Muscle layer of duodenum (tissue), 2 donors: ENCODE measurements around the gene HOXD9.

Source experiments
- H3K27ac ChIP-seq: one replicate; pipeline ENCODE4 v1.7.0; 2013; ENCODE audit warnings: mild to moderate bottlenecking, low read length
- H3K27me3 ChIP-seq: one replicate; pipeline ENCODE4 v1.7.0; 2013; ENCODE audit warnings: low read depth, mild to moderate bottlenecking, control low read depth, low read length
- H3K36me3 ChIP-seq, 2 donors: one replicate each; pipeline ENCODE4 v1.7.0; 2013; ENCODE audit warnings: low read length in 2 of 2, control low read depth in 1 of 2, mild to moderate bottlenecking in 1 of 2; ENCODE audit not compliant: insufficient read depth in 2 of 2, control insufficient read depth in 1 of 2
- H3K4me1 ChIP-seq, 2 donors: one replicate each; pipeline ENCODE4 v1.7.0; 2013; ENCODE audit warnings: low read length in 2 of 2, mild to moderate bottlenecking in 2 of 2, control low read depth in 1 of 2, moderate library complexity in 1 of 2; ENCODE audit not compliant: insufficient read depth in 2 of 2, control insufficient read depth in 1 of 2
- H3K4me3 ChIP-seq, 2 donors: one replicate each; pipeline ENCODE4 v1.7.0; 2013; ENCODE audit warnings: low read length in 2 of 2, low read depth in 1 of 2, mild to moderate bottlenecking in 1 of 2
- H3K9me3 ChIP-seq, 2 donors: one replicate each; pipeline ENCODE4 v1.7.0; 2013; ENCODE audit warnings: low read length in 2 of 2, control low read depth in 1 of 2, mild to moderate bottlenecking in 1 of 2; ENCODE audit not compliant: control insufficient read depth in 1 of 2
- donor health status: healthy.

HOXD9 gene

GRCh38 chr2:176163672-176164056 is 41.1 kb downstream of the HOXD9 start:
- no peak overlapping the region for H3K27ac ChIP-seq
- peaks cover 0 to 37% of the 10 kb centered on the region in 2 donors for H3K4me1 ChIP-seq
- H3K9me3 ChIP-seq, result no peaks in the 10 kb centered on the region
- H3K4me3 ChIP-seq, result no peak overlapping the region
- H3K36me3 ChIP-seq, result no peaks in the 10 kb centered on the region
- peaks cover 67% of the 10 kb centered on the region for H3K27me3 ChIP-seq

DNA sequence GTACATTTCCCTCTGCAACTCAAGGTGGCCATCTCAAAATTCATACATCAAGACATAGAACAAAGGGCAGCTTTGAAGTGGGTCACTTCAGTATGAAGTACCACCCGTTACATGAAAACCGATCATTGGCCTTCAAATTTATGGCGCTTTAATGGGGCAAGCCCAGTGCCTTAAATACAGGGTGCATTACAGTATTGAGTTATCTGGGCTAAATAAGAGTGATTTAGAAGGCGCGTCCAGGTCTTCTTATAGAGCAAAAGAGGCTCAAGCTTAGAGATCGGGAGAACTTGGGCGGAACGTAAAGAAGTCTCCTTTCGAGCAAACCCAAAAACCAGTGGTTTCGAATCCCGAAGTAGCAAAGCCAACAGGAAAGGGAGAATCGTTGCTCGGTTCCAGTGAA is 41.7 kb downstream of the HOXD9 start:
- peaks cover 67% of the 10 kb centered on the region for H3K27me3 ChIP-seq
- no peak overlapping the region for H3K4me3 ChIP-seq
- H3K27ac ChIP-seq, result no peak overlapping the region
- no peaks in the 10 kb centered on the region for H3K36me3 ChIP-seq
- H3K4me1 ChIP-seq, result peaks cover 0 to 33% of the 10 kb centered on the region in 2 donors
- H3K9me3 ChIP-seq, result no peaks in the 10 kb centered on the region

GRCh38 chr2:176164611-176165369 is 42.3 kb downstream of the HOXD9 start:
- no peaks in the 10 kb centered on the region for H3K9me3 ChIP-seq
- no peaks in the 10 kb centered on the region for H3K36me3 ChIP-seq
- peaks cover 62% of the 10 kb centered on the region for H3K27me3 ChIP-seq
- no peak overlapping the region for H3K27ac ChIP-seq
- peak overlapping the region in 1 of 2 donors; percentile 7 for H3K4me3 ChIP-seq
- peaks cover 0 to 28% of the 10 kb centered on the region in 2 donors for H3K4me1 ChIP-seq

DNA sequence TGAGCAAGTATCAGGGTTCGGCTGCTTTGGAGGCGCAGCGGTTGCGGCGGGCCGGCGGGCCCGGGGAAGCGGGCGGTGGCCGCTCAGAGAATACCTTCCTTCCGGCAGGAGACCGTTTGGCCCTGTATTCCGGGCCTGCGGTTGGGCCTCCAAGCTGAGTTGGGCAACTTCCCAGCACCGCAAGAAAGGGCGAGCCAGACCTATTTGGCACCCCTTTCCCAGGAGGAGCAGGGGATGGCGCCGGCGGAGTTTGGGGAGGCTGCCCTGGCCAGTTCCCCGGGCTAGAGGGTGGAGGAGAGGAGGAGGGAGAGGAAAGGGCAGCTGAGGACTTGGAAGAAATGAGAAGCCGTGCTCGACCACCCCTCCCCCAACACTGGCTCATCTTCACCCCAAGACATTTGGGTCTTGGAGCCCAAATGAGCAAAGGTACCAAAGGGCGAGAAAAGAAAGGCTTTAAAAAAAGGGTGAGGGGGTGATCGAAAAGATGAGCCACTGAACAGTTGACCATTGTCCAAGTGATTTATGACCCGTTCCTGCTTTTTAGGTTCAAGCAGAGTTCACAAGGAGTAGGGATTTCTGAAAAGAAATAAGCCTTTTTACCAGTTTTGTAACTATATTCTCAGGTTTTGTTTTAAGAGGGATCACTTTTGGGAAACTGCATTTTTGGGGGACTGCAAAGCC is 43.0 kb downstream of the HOXD9 start:
- H3K27ac ChIP-seq, result no peak overlapping the region
- peaks cover 0 to 20% of the 10 kb centered on the region in 2 donors for H3K4me1 ChIP-seq
- no peaks in the 10 kb centered on the region for H3K9me3 ChIP-seq
- no peaks in the 10 kb centered on the region for H3K36me3 ChIP-seq
- H3K27me3 ChIP-seq, result peaks cover 55% of the 10 kb centered on the region
- H3K4me3 ChIP-seq, result peak overlapping the region in 1 of 2 donors; percentile 7

- H3K27ac ChIP-seq, result no peak overlapping the region
Observed at GRCh38 chr2:176166272-176166671, 43.8 kb downstream of the HOXD9 start.

DNA sequence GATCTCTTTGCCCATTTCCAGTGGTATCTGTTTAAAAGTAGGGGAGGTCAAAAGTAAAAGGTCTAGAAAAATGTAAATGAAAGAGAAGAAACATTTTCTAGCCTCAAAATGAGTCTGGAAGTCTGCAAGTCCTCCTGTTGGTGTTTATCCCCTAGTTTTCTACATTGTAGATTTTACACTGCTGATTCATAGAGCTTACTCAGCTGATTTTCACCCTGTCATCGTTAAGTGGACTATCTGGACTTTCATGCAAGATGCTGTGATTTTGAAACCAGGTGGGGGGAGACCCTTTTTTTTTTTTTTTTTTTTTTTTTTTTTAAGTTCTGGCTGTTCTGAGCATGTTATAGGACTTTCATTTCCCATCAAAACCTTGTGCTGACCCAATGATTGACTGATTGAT is 44.9 kb downstream of the HOXD9 start:
- peaks cover 0 to 23% of the 10 kb centered on the region in 2 donors for H3K4me1 ChIP-seq
- no peak overlapping the region for H3K27ac ChIP-seq
- H3K4me3 ChIP-seq, result no peak overlapping the region
- H3K27me3 ChIP-seq, result peaks cover 41% of the 10 kb centered on the region
- no peaks in the 10 kb centered on the region for H3K9me3 ChIP-seq
- H3K36me3 ChIP-seq, result no peaks in the 10 kb centered on the region

More at GRCh38 chr2:176166272-176166671, 43.8 kb downstream of the HOXD9 start:
- Histone ChIP-seq H3K4me1 (peaks cover 0 to 17% of the 10 kb centered on the region in 2 donors), H3K4me3 (no peak overlapping the region), H3K36me3 (no peaks in the 10 kb centered on the region), H3K9me3 (no peaks in the 10 kb centered on the region), H3K27me3 (peaks cover 51% of the 10 kb centered on the region)

DNA sequence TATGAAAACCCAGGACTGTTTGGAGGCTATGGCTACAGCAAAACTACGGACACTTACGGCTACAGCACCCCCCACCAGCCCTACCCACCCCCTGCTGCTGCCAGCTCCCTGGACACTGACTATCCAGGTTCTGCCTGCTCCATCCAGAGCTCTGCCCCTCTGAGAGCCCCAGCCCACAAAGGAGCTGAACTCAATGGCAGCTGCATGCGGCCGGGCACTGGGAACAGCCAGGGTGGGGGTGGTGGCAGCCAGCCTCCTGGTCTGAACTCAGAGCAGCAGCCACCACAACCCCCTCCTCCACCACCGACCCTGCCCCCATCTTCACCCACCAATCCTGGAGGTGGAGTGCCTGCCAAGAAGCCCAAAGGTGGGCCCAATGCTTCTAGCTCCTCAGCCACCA is 46.7 kb downstream of the HOXD9 start:
- Histone ChIP-seq H3K27ac (no peak overlapping the region), H3K4me1 (peaks cover 0 to 23% of the 10 kb centered on the region in 2 donors), H3K36me3 (no peaks in the 10 kb centered on the region), H3K27me3 (peaks cover 43% of the 10 kb centered on the region), H3K4me3 (no peak overlapping the region), H3K9me3 (no peaks in the 10 kb centered on the region)

DNA sequence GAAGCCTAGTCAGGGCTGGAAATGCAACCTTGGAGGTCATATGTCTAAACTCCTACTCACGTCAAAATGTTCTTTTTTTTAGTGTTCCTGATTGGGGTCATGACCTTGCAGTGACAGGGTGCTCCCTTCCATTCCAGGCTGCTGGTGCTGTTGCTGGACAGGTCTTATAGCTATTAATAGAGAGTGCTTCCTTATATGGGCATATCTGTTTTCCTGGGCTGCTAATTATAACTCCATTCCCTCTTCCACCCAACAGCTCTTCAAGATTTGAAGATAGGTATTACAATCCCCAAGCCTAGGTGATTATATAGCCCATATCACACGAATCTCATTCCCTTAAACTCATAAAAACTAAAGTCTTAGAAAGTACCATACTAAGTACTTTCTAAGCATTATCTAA is 47.2 kb downstream of the HOXD9 start:
- Histone ChIP-seq H3K4me1 (peaks cover 0 to 21% of the 10 kb centered on the region in 2 donors), H3K36me3 (no peaks in the 10 kb centered on the region), H3K27ac (no peak overlapping the region), H3K4me3 (no peak overlapping the region), H3K27me3 (peaks cover 38% of the 10 kb centered on the region), H3K9me3 (no peaks in the 10 kb centered on the region)

GRCh38 chr2:176170602-176171305 is 48.2 kb downstream of the HOXD9 start:
- H3K27ac ChIP-seq, result no peak overlapping the region
- no peaks in the 10 kb centered on the region for H3K36me3 ChIP-seq
- H3K4me3 ChIP-seq, result no peak overlapping the region
- no peaks in the 10 kb centered on the region for H3K9me3 ChIP-seq
- H3K4me1 ChIP-seq, result peaks cover 0 to 12% of the 10 kb centered on the region in 2 donors
- H3K27me3 ChIP-seq, result peaks cover 37% of the 10 kb centered on the region

DNA sequence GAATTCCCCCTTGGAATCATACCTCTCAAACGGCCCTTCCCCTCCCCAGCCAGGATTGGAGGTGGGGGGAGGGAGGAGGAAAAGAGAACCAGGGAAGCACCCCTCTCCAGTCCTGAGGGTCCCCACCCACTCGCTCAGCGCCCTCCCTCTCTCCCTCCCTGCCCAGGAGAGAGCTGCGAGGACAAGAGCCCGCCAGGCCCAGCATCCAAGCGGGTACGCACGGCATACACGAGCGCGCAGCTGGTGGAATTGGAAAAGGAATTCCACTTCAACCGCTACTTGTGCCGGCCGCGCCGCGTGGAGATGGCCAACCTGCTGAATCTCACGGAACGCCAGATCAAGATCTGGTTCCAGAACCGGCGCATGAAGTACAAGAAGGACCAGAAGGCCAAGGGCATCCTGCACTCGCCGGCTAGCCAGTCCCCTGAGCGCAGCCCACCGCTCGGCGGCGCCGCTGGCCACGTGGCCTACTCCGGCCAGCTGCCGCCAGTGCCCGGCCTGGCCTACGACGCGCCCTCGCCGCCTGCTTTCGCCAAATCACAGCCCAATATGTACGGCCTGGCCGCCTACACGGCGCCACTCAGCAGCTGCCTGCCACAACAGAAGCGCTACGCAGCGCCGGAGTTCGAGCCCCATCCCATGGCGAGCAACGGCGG is 49.0 kb downstream of the HOXD9 start:
- H3K4me3 ChIP-seq, result no peak overlapping the region
- no peaks in the 10 kb centered on the region for H3K36me3 ChIP-seq
- no peak overlapping the region for H3K27ac ChIP-seq
- H3K9me3 ChIP-seq, result no peaks in the 10 kb centered on the region
- peaks cover 36% of the 10 kb centered on the region for H3K27me3 ChIP-seq
- H3K4me1 ChIP-seq, result peaks cover 0 to 12% of the 10 kb centered on the region in 2 donors
